Skeletal muscle tissue (tissue), 4 donors: ENCODE data around the gene CPNE7. TPM values are rescaled to one million over a fixed set of nuclear protein-coding genes. Genes with fewer than 3 reads are reported as not detected.

ENCODE experiments used
- H3K27ac ChIP-seq: one replicate; pipeline ENCODE4 v1.7.0; 2013; ENCODE audit warnings: mild to moderate bottlenecking, low read depth, low read length, inconsistent platforms
- H3K27me3 ChIP-seq, 3 donors: one replicate each; pipeline ENCODE4 v1.7.0; 2013; ENCODE audit warnings: low read length in 3 of 3; ENCODE audit not compliant: control insufficient read depth in 3 of 3, insufficient read depth in 3 of 3
- H3K36me3 ChIP-seq, 3 donors: one replicate each; pipeline ENCODE4 v1.7.0; 2013; ENCODE audit warnings: low read length in 3 of 3; ENCODE audit not compliant: control insufficient read depth in 3 of 3, insufficient read depth in 3 of 3
- H3K4me1 ChIP-seq, 3 donors: one replicate each; pipeline ENCODE4 v1.7.0; 2013; ENCODE audit warnings: low read length in 3 of 3, mild to moderate bottlenecking in 3 of 3; ENCODE audit not compliant: control insufficient read depth in 3 of 3, insufficient read depth in 3 of 3
- H3K4me3 ChIP-seq, 3 donors: one replicate each; pipeline ENCODE4 v1.7.0; 2013; ENCODE audit warnings: low read length in 3 of 3
- H3K9ac ChIP-seq, 3 donors: one replicate each; pipeline ENCODE4 v1.7.0; 2013; ENCODE audit warnings: low read length in 3 of 3, mild to moderate bottlenecking in 3 of 3, moderate library complexity in 2 of 3, low read depth in 1 of 3
- H3K9me3 ChIP-seq, 3 donors: one replicate each; pipeline ENCODE4 v1.7.0; 2013; ENCODE audit warnings: low read length in 3 of 3; ENCODE audit not compliant: control insufficient read depth in 3 of 3
- total RNA-seq: library from RNA; depleted of rRNA; stranded (reverse); fragments of >200 nt; gene quantifications from one replicate; pipeline ENCODE4 v1.2.3, GENCODE V29; 2014
- donor health status: Osteomylitis.

The CPNE7 gene
- total RNA-seq, 1 donor from 2014 or later, result not detected

GRCh38 chr16:89600427-89600826, 24.9 kb downstream of the CPNE7 start:
- Histone ChIP-seq H3K4me1 (peaks cover 0 to 7% (median 3%) of the 10 kb centered on the region in 3 donors), H3K9ac (no peak overlapping the region), H3K36me3 (no peaks in the 10 kb centered on the region), H3K9me3 (no peaks in the 10 kb centered on the region), H3K4me3 (no peak overlapping the region), H3K27me3 (peaks cover 20 to 31% (median 21%) of the 10 kb centered on the region in 3 donors), H3K27ac (no peak overlapping the region)

GRCh38 chr16:89600956-89601355, 25.4 kb downstream of the CPNE7 start:
- Histone ChIP-seq H3K4me1 (peaks cover 0 to 7% (median 3%) of the 10 kb centered on the region in 3 donors), H3K36me3 (no peaks in the 10 kb centered on the region), H3K27ac (no peak overlapping the region), H3K27me3 (peaks cover 21 to 36% (median 25%) of the 10 kb centered on the region in 3 donors), H3K9ac (no peak overlapping the region), H3K9me3 (no peaks in the 10 kb centered on the region), H3K4me3 (no peak overlapping the region)

GRCh38 chr16:89601906-89602272, 26.3 kb downstream of the CPNE7 start:
- no peak overlapping the region for H3K4me3 ChIP-seq
- H3K36me3 ChIP-seq, result no peaks in the 10 kb centered on the region
- peaks cover 21 to 36% (median 27%) of the 10 kb centered on the region in 3 donors for H3K27me3 ChIP-seq
- no peak overlapping the region for H3K27ac ChIP-seq
- no peak overlapping the region for H3K9ac ChIP-seq
- no peaks in the 10 kb centered on the region for H3K9me3 ChIP-seq
- peaks cover 0 to 7% (median 3%) of the 10 kb centered on the region in 3 donors for H3K4me1 ChIP-seq

GRCh38 chr16:89602273-89602951, 26.9 kb downstream of the CPNE7 start:
- Histone ChIP-seq H3K4me3 (no peak overlapping the region), H3K4me1 (peaks cover 0 to 7% (median 3%) of the 10 kb centered on the region in 3 donors), H3K36me3 (no peaks in the 10 kb centered on the region), H3K27me3 (peaks cover 21 to 36% (median 27%) of the 10 kb centered on the region in 3 donors), H3K9me3 (no peaks in the 10 kb centered on the region), H3K9ac (no peak overlapping the region), H3K27ac (no peak overlapping the region)

- no peaks in the 10 kb centered on the region for H3K36me3 ChIP-seq
- no peak overlapping the region for H3K4me3 ChIP-seq
- H3K4me1 ChIP-seq, result peaks cover 0 to 7% (median 3%) of the 10 kb centered on the region in 3 donors
- no peak overlapping the region for H3K9ac ChIP-seq
- peaks cover 21 to 36% (median 28%) of the 10 kb centered on the region in 3 donors for H3K27me3 ChIP-seq
- H3K27ac ChIP-seq, result no peak overlapping the region
- H3K9me3 ChIP-seq, result no peaks in the 10 kb centered on the region
Observed at GRCh38 chr16:89602952-89603590, 27.5 kb downstream of the CPNE7 start.

- Histone ChIP-seq H3K27me3 (peaks cover 17 to 35% (median 33%) of the 10 kb centered on the region in 3 donors), H3K4me1 (peaks cover 0 to 7% (median 3%) of the 10 kb centered on the region in 3 donors)
Observed at GRCh38 chr16:89604764-89605163, 29.2 kb downstream of the CPNE7 start.

GRCh38 chr16:89605186-89605970, 29.8 kb downstream of the CPNE7 start:
- Histone ChIP-seq H3K4me1 (peaks cover 0 to 7% (median 3%) of the 10 kb centered on the region in 3 donors), H3K27me3 (peaks cover 14 to 34% (median 33%) of the 10 kb centered on the region in 3 donors), H3K9ac (no peak overlapping the region), H3K9me3 (no peaks in the 10 kb centered on the region), H3K27ac (no peak overlapping the region), H3K4me3 (no peak overlapping the region), H3K36me3 (no peaks in the 10 kb centered on the region)

More at GRCh38 chr16:89604764-89605163, 29.2 kb downstream of the CPNE7 start:
- no peak overlapping the region for H3K9ac ChIP-seq
- no peaks in the 10 kb centered on the region for H3K36me3 ChIP-seq
- H3K9me3 ChIP-seq, result no peaks in the 10 kb centered on the region
- H3K27ac ChIP-seq, result no peak overlapping the region
- no peak overlapping the region for H3K4me3 ChIP-seq

GRCh38 chr16:89606006-89606405, 30.4 kb downstream of the CPNE7 start:
- Histone ChIP-seq H3K9me3 (no peaks in the 10 kb centered on the region), H3K4me3 (no peak overlapping the region), H3K27me3 (peaks cover 12 to 37% (median 33%) of the 10 kb centered on the region in 3 donors), H3K4me1 (peaks cover 0 to 7% (median 3%) of the 10 kb centered on the region in 3 donors), H3K27ac (no peak overlapping the region), H3K36me3 (no peaks in the 10 kb centered on the region), H3K9ac (no peak overlapping the region)

GRCh38 chr16:89607453-89607852, 31.9 kb downstream of the CPNE7 start:
- Histone ChIP-seq H3K9ac (no peak overlapping the region), H3K9me3 (no peaks in the 10 kb centered on the region), H3K27me3 (peaks cover 15 to 34% (median 32%) of the 10 kb centered on the region in 3 donors), H3K27ac (no peak overlapping the region), H3K36me3 (no peaks in the 10 kb centered on the region), H3K4me3 (no peak overlapping the region), H3K4me1 (peaks cover 0 to 7% (median 0%) of the 10 kb centered on the region in 3 donors)
